ENCODE data around the gene LCORL.

LCORL gene

DNA sequence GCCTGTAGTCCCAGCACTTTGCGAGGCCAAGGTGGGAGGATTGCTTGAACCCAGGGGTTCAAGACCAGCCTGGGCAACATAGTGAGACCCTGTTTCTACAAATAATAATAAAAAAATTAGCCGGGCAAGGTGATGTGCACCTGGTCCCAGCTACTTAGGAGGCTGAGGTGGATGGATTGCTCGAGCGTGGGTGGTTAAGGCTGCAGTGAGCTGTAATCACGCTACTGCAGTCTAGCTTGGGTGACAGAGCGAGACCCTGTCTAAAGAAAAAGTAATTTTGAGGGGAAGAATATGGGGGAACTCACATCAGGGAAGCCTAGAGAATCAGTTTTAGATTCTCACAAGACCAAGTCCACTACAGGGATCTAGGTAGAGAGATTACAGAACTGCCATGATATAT, 28.9 kb upstream of the LCORL start:
- H3K79me1 ChIP-seq (ENCODE audit: low read length), result no peaks in the 10 kb centered on the region
- peaks cover 0 to 2% of the 10 kb centered on the region in 2 experiments for H3K4me1 ChIP-seq (ENCODE audit: control insufficient read depth in 1 of 2, insufficient read depth in 2 of 2, low read length in 2 of 2)
- H2BK5ac ChIP-seq (ENCODE audit: low read depth, low read length, poor library complexity), result no peak overlapping the region
- no peaks in the 10 kb centered on the region for H3K36me3 ChIP-seq (ENCODE audit: control insufficient read depth in 1 of 2, insufficient read depth in 2 of 2, low read length in 2 of 2)
- no peak for DNase-seq
- H3K27me3 ChIP-seq (ENCODE audit: insufficient read depth, low read length), result no peaks in the 10 kb centered on the region
- no peak overlapping the region for H4K8ac ChIP-seq (ENCODE audit: low read depth, low read length)
- no peak overlapping the region for H3K4me3 ChIP-seq (ENCODE audit: low read depth, low read length)
- no peak overlapping the region for H2AFZ ChIP-seq (ENCODE audit: insufficient read depth, low read length, poor library complexity)
- no peak overlapping the region for H3K9ac ChIP-seq (ENCODE audit: low read length)
- no peak overlapping the region for H3K4ac ChIP-seq (ENCODE audit: low read depth, low read length)
- no peak overlapping the region for H3K23ac ChIP-seq (ENCODE audit: low read length)
- H4K12ac ChIP-seq (ENCODE audit: low read depth, low read length), result no peak overlapping the region
- no peak overlapping the region for H3K14ac ChIP-seq (ENCODE audit: low read length)
- H3K27ac ChIP-seq (ENCODE audit: low read depth, low read length), result no peak overlapping the region
- H3K79me2 ChIP-seq (ENCODE audit: control insufficient read depth, insufficient read depth, low read length, poor library complexity), result no peaks in the 10 kb centered on the region
- H3K4me2 ChIP-seq (ENCODE audit: low read length), result no peak overlapping the region
- H2AK5ac ChIP-seq (ENCODE audit: low read length), result no peak overlapping the region
- H2BK120ac ChIP-seq (ENCODE audit: insufficient read depth, low read length, poor library complexity), result no peak overlapping the region
- H3K9me3 ChIP-seq (ENCODE audit: insufficient read depth, low read depth, low read length), result no peaks in the 10 kb centered on the region
- no peak overlapping the region for H3K18ac ChIP-seq (ENCODE audit: low read length)
- whole genome bisulfite sequencing (ENCODE audit: extremely low coverage, insufficient coverage, insufficient read length), result no CpG with 5 or more reads among the region's 6 CpGs
- no peak overlapping the region for H4K91ac ChIP-seq (ENCODE audit: low read depth, low read length)
- no peak overlapping the region for H2BK12ac ChIP-seq (ENCODE audit: low read length)

DNA sequence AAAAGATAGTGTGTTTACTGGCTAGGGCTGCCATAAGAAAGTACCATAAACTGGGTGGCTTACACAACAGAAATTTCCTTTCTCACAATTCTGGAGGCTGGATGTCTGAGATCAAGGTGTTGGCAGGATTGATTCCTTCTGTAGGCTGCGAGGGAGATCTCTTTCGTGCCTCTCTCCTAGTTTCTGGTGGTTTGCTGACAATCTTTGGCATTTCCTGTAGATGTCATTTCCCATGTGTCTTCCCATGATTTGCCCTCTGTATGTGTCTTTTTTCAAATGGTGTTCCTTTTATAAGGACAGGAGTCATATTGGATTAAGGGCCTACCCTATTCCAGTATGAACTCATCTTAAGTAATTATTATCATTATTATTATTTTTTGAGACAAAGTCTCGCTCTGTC, 27.9 kb upstream of the LCORL start:
- no peak overlapping the region for H2AK5ac ChIP-seq (ENCODE audit: low read length)
- no peaks in the 10 kb centered on the region for H3K36me3 ChIP-seq (ENCODE audit: control insufficient read depth in 1 of 2, insufficient read depth in 2 of 2, low read length in 2 of 2)
- H2AFZ ChIP-seq (ENCODE audit: insufficient read depth, low read length, poor library complexity), result no peak overlapping the region
- H2BK12ac ChIP-seq (ENCODE audit: low read length), result no peak overlapping the region
- H3K14ac ChIP-seq (ENCODE audit: low read length), result no peak overlapping the region
- no peak overlapping the region for H3K4me3 ChIP-seq (ENCODE audit: low read depth, low read length)
- H3K4me2 ChIP-seq (ENCODE audit: low read length), result no peak overlapping the region
- H4K8ac ChIP-seq (ENCODE audit: low read depth, low read length), result no peak overlapping the region
- no peaks in the 10 kb centered on the region for H3K27me3 ChIP-seq (ENCODE audit: insufficient read depth, low read length)
- no peak overlapping the region for H3K18ac ChIP-seq (ENCODE audit: low read length)
- no peak overlapping the region for H3K27ac ChIP-seq (ENCODE audit: low read depth, low read length)
- no peak overlapping the region for H3K23ac ChIP-seq (ENCODE audit: low read length)
- no peak overlapping the region for H3K9ac ChIP-seq (ENCODE audit: low read length)
- H2BK120ac ChIP-seq (ENCODE audit: insufficient read depth, low read length, poor library complexity), result no peak overlapping the region
- no peaks in the 10 kb centered on the region for H3K79me2 ChIP-seq (ENCODE audit: control insufficient read depth, insufficient read depth, low read length, poor library complexity)
- no peak for DNase-seq
- no peak overlapping the region for H2BK5ac ChIP-seq (ENCODE audit: low read depth, low read length, poor library complexity)
- no peak overlapping the region for H4K12ac ChIP-seq (ENCODE audit: low read depth, low read length)
- no peaks in the 10 kb centered on the region for H3K9me3 ChIP-seq (ENCODE audit: insufficient read depth, low read depth, low read length)
- H3K4ac ChIP-seq (ENCODE audit: low read depth, low read length), result no peak overlapping the region
- H3K4me1 ChIP-seq (ENCODE audit: control insufficient read depth in 1 of 2, insufficient read depth in 2 of 2, low read length in 2 of 2), result peaks cover 0 to 2% of the 10 kb centered on the region in 2 experiments
- H4K91ac ChIP-seq (ENCODE audit: low read depth, low read length), result no peak overlapping the region
- WGBS (ENCODE audit: extremely low coverage, insufficient coverage, insufficient read length), result no CpG with 5 or more reads among the region's 3 CpGs
- H3K79me1 ChIP-seq (ENCODE audit: low read length), result no peaks in the 10 kb centered on the region

DNA sequence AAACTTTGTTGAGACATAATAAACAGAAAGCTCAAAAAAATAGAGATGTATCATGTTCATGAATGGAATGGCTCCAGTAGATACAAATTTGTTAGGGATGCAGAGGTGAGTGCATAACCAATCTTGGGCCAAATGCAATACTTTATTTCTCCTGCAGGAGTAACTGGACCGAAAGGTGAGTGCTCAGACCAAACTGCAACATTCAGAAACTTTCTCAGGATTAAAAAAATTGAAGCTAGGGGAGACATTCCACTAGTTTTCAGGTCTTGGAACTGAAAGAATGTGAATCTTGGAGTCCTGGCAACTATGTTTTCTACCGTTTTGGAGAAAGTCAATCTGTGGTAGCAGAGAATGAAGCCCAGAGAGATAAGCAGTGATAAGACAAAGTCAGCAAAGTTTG, 21.2 kb upstream of the LCORL start:
- H3K14ac ChIP-seq (ENCODE audit: low read length), result no peak overlapping the region
- no peak overlapping the region for H3K4me3 ChIP-seq (ENCODE audit: low read depth, low read length)
- WGBS (ENCODE audit: extremely low coverage, insufficient coverage, insufficient read length), result no CpG with 5 or more reads among the region's 2 CpGs
- H2AK5ac ChIP-seq (ENCODE audit: low read length), result no peak overlapping the region
- H3K9me3 ChIP-seq (ENCODE audit: insufficient read depth, low read depth, low read length), result no peaks in the 10 kb centered on the region
- peak in 1 of 2 donors; percentile 37 for DNase-seq
- no peaks in the 10 kb centered on the region for H3K79me2 ChIP-seq (ENCODE audit: control insufficient read depth, insufficient read depth, low read length, poor library complexity)
- H3K23ac ChIP-seq (ENCODE audit: low read length), result no peak overlapping the region
- no peak overlapping the region for H3K4ac ChIP-seq (ENCODE audit: low read depth, low read length)
- H3K27ac ChIP-seq (ENCODE audit: low read depth, low read length), result no peak overlapping the region
- no peak overlapping the region for H2BK12ac ChIP-seq (ENCODE audit: low read length)
- no peak overlapping the region for H3K9ac ChIP-seq (ENCODE audit: low read length)
- no peak overlapping the region for H3K18ac ChIP-seq (ENCODE audit: low read length)
- peaks cover 3 to 5% of the 10 kb centered on the region in 2 experiments for H3K4me1 ChIP-seq (ENCODE audit: control insufficient read depth in 1 of 2, insufficient read depth in 2 of 2, low read length in 2 of 2)
- H4K12ac ChIP-seq (ENCODE audit: low read depth, low read length), result no peak overlapping the region
- H2BK5ac ChIP-seq (ENCODE audit: low read depth, low read length, poor library complexity), result no peak overlapping the region
- H2AFZ ChIP-seq (ENCODE audit: insufficient read depth, low read length, poor library complexity), result no peak overlapping the region
- no peaks in the 10 kb centered on the region for H3K27me3 ChIP-seq (ENCODE audit: insufficient read depth, low read length)
- no peaks in the 10 kb centered on the region for H3K36me3 ChIP-seq (ENCODE audit: control insufficient read depth in 1 of 2, insufficient read depth in 2 of 2, low read length in 2 of 2)
- H3K4me2 ChIP-seq (ENCODE audit: low read length), result no peak overlapping the region
- no peak overlapping the region for H4K91ac ChIP-seq (ENCODE audit: low read depth, low read length)
- H4K8ac ChIP-seq (ENCODE audit: low read depth, low read length), result no peak overlapping the region
- H3K79me1 ChIP-seq (ENCODE audit: low read length), result peaks cover 4% of the 10 kb centered on the region
- no peak overlapping the region for H2BK120ac ChIP-seq (ENCODE audit: insufficient read depth, low read length, poor library complexity)

DNA sequence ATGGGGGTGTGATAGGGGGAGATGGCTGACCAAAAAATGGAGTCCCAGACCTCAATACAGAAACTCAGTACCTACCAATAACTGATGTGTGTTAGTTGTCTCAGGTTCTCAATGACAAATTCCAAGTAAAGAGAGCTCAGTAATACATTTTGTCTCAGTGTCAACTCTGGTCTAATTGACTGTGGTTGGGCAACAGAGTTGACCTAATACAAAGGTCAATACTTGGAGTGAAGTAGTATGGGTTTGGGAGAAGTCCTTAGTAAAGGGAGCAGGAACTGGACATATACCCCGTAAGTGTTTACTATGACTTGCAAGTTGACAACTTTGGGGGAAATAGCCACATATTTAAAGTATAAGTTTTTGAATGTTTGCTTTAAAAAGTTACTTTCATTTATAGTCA, 20.5 kb upstream of the LCORL start:
- H3K27ac ChIP-seq (ENCODE audit: low read depth, low read length), result no peak overlapping the region
- no peak overlapping the region for H2BK120ac ChIP-seq (ENCODE audit: insufficient read depth, low read length, poor library complexity)
- no peak overlapping the region for H3K14ac ChIP-seq (ENCODE audit: low read length)
- H3K79me2 ChIP-seq (ENCODE audit: control insufficient read depth, insufficient read depth, low read length, poor library complexity), result no peaks in the 10 kb centered on the region
- H3K9ac ChIP-seq (ENCODE audit: low read length), result no peak overlapping the region
- H3K4ac ChIP-seq (ENCODE audit: low read depth, low read length), result no peak overlapping the region
- H3K4me3 ChIP-seq (ENCODE audit: low read depth, low read length), result no peak overlapping the region
- no peak overlapping the region for H2AFZ ChIP-seq (ENCODE audit: insufficient read depth, low read length, poor library complexity)
- H3K18ac ChIP-seq (ENCODE audit: low read length), result no peak overlapping the region
- H3K79me1 ChIP-seq (ENCODE audit: low read length), result peaks cover 4% of the 10 kb centered on the region
- no peak overlapping the region for H3K4me2 ChIP-seq (ENCODE audit: low read length)
- no peak overlapping the region for H4K8ac ChIP-seq (ENCODE audit: low read depth, low read length)
- H3K23ac ChIP-seq (ENCODE audit: low read length), result no peak overlapping the region
- no peak for DNase-seq
- H2BK5ac ChIP-seq (ENCODE audit: low read depth, low read length, poor library complexity), result no peak overlapping the region
- no peak overlapping the region for H2AK5ac ChIP-seq (ENCODE audit: low read length)
- no peaks in the 10 kb centered on the region for H3K36me3 ChIP-seq (ENCODE audit: control insufficient read depth in 1 of 2, insufficient read depth in 2 of 2, low read length in 2 of 2)
- no peak overlapping the region for H4K91ac ChIP-seq (ENCODE audit: low read depth, low read length)
- H3K27me3 ChIP-seq (ENCODE audit: insufficient read depth, low read length), result no peaks in the 10 kb centered on the region
- H2BK12ac ChIP-seq (ENCODE audit: low read length), result no peak overlapping the region
- no peaks in the 10 kb centered on the region for H3K9me3 ChIP-seq (ENCODE audit: insufficient read depth, low read depth, low read length)
- peaks cover 3 to 5% of the 10 kb centered on the region in 2 experiments for H3K4me1 ChIP-seq (ENCODE audit: control insufficient read depth in 1 of 2, insufficient read depth in 2 of 2, low read length in 2 of 2)
- H4K12ac ChIP-seq (ENCODE audit: low read depth, low read length), result no peak overlapping the region
- no CpG with 5 or more reads among the region's 1 CpG for WGBS (ENCODE audit: extremely low coverage, insufficient coverage, insufficient read length)

Data from trophoblast cell (in vitro differentiated cells and primary cell).